Measurements from ENCODE around the gene PCDHGA2.
"Not testable (repeated sequence)": the region's sequence is repeated elsewhere in the genome, so short reads cannot be mapped to it uniquely, and the experiment has no call there.

DNA sequence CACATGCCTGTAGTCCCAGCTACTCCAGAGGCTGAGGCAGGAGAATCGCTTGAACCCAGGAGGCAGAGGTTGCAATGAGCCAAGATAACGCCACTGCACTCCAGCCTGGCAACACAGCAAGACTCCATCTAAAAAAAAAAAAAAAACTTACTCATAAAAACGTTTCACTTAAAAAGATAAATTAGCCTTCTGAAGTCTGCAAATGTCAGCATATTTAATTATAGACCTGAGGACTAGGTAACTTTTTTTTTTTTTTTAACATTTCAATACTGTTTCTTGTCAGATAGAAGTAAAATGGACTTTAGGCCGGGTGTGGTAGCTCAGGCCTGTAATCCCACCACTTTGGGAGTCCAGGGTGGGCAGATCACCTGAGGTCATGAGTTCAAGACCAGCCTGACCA, 21.6 kb upstream of the PCDHGA2 start:
- TF ChIP-seq, protein P1, sequence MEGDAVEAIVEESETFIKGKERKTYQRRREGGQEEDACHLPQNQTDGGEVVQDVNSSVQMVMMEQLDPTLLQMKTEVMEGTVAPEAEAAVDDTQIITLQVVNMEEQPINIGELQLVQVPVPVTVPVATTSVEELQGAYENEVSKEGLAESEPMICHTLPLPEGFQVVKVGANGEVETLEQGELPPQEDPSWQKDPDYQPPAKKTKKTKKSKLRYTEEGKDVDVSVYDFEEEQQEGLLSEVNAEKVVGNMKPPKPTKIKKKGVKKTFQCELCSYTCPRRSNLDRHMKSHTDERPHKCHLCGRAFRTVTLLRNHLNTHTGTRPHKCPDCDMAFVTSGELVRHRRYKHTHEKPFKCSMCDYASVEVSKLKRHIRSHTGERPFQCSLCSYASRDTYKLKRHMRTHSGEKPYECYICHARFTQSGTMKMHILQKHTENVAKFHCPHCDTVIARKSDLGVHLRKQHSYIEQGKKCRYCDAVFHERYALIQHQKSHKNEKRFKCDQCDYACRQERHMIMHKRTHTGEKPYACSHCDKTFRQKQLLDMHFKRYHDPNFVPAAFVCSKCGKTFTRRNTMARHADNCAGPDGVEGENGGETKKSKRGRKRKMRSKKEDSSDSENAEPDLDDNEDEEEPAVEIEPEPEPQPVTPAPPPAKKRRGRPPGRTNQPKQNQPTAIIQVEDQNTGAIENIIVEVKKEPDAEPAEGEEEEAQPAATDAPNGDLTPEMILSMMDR (IDR thresholded peaks at IDR 0.05; ENCODE audit: low read depth, low read length, missing input control), result not testable (repeated sequence)
- TF ChIP-seq, protein P2, sequence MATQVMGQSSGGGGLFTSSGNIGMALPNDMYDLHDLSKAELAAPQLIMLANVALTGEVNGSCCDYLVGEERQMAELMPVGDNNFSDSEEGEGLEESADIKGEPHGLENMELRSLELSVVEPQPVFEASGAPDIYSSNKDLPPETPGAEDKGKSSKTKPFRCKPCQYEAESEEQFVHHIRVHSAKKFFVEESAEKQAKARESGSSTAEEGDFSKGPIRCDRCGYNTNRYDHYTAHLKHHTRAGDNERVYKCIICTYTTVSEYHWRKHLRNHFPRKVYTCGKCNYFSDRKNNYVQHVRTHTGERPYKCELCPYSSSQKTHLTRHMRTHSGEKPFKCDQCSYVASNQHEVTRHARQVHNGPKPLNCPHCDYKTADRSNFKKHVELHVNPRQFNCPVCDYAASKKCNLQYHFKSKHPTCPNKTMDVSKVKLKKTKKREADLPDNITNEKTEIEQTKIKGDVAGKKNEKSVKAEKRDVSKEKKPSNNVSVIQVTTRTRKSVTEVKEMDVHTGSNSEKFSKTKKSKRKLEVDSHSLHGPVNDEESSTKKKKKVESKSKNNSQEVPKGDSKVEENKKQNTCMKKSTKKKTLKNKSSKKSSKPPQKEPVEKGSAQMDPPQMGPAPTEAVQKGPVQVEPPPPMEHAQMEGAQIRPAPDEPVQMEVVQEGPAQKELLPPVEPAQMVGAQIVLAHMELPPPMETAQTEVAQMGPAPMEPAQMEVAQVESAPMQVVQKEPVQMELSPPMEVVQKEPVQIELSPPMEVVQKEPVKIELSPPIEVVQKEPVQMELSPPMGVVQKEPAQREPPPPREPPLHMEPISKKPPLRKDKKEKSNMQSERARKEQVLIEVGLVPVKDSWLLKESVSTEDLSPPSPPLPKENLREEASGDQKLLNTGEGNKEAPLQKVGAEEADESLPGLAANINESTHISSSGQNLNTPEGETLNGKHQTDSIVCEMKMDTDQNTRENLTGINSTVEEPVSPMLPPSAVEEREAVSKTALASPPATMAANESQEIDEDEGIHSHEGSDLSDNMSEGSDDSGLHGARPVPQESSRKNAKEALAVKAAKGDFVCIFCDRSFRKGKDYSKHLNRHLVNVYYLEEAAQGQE (IDR thresholded peaks at IDR 0.05), result not testable (repeated sequence)
- not testable (repeated sequence) for TF ChIP-seq GABPA (IDR thresholded peaks at IDR 0.05 in 1 of 2, conservative IDR thresholded peaks at IDR 0.05 in 1 of 2); YY1 (IDR thresholded peaks at IDR 0.05)
